Subcutaneous abdominal adipose tissue (tissue), 5 donors: ENCODE results near the gene NDUFV2.

Source experiments
- H3K27ac ChIP-seq: one replicate; pipeline ENCODE4 v1.7.0; 2013; ENCODE audit warnings: low read depth, mild to moderate bottlenecking, inconsistent platforms, low read length, moderate library complexity
- H3K27me3 ChIP-seq, 5 donors: one replicate each; pipeline ENCODE4 v1.7.0; 2013; ENCODE audit warnings: low read length in 5 of 5, inconsistent platforms in 1 of 5; ENCODE audit not compliant: control insufficient read depth in 5 of 5, insufficient read depth in 4 of 5
- H3K36me3 ChIP-seq, 5 donors: one replicate each; pipeline ENCODE4 v1.7.0; 2013; ENCODE audit warnings: low read length in 5 of 5; ENCODE audit not compliant: control insufficient read depth in 5 of 5, insufficient read depth in 5 of 5
- H3K4me1 ChIP-seq, 5 donors: one replicate each; pipeline ENCODE4 v1.7.0; 2013; ENCODE audit warnings: low read length in 5 of 5, mild to moderate bottlenecking in 3 of 5, moderate library complexity in 1 of 5; ENCODE audit not compliant: control insufficient read depth in 5 of 5, insufficient read depth in 5 of 5
- H3K4me3 ChIP-seq, 5 donors: one replicate each; pipeline ENCODE4 v1.7.0; 2013; ENCODE audit warnings: low read length in 5 of 5, low read depth in 1 of 5
- H3K9ac ChIP-seq, 5 donors: one replicate each; pipeline ENCODE4 v1.7.0; 2013; ENCODE audit warnings: low read length in 5 of 5, mild to moderate bottlenecking in 4 of 5, moderate library complexity in 3 of 5
- H3K9me3 ChIP-seq, 5 donors: one replicate each; pipeline ENCODE4 v1.7.0; 2013; ENCODE audit warnings: low read length in 5 of 5; ENCODE audit not compliant: control insufficient read depth in 5 of 5
- donor health status: healthy.
- donor health status: healthy.
- donor health status: healthy.
- donor health status: healthy.
- donor health status: healthy.

Gene NDUFV2

DNA sequence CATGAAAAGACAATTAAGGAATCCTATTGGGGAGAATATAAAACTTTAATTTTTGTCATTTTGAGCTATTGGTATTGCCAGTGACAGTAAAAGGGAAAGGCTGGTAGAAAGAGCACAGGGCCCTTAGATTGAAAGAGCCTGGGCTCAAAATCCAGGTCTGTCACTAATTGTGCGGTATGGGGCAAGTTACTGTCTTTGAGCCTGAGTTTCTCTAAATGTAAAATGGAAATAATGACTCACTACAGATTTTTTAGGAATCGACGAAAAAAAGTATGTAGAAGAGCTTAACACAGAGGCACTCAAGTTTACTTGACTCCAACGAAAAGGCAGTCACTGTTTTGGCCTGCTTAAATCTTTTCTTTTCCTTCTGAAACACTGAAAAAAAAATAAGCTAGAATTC lies 7.0 kb downstream of the NDUFV2 start:
- H3K27ac ChIP-seq = peak overlapping the region; percentile 68
- H3K9me3 ChIP-seq = no peaks in the 10 kb centered on the region
- no peak overlapping the region for H3K4me3 ChIP-seq
- peaks cover 4 to 76% (median 62%) of the 10 kb centered on the region in 5 donors for H3K4me1 ChIP-seq
- H3K27me3 ChIP-seq = no peaks in the 10 kb centered on the region
- H3K36me3 ChIP-seq = no peaks in the 10 kb centered on the region
- peak overlapping the region in 2 of 5 donors; percentile 32 to 35 for H3K9ac ChIP-seq

- H3K9ac ChIP-seq = peak overlapping the region in 2 of 5 donors; percentile 35 to 52
- H3K9me3 ChIP-seq = no peaks in the 10 kb centered on the region
- peak overlapping the region; percentile 46 for H3K27ac ChIP-seq
- no peak overlapping the region for H3K4me3 ChIP-seq
- H3K4me1 ChIP-seq = peaks cover 0 to 55% (median 48%) of the 10 kb centered on the region in 5 donors
- no peaks in the 10 kb centered on the region for H3K27me3 ChIP-seq
- H3K36me3 ChIP-seq = no peaks in the 10 kb centered on the region
Measured at GRCh38 chr18:9113468-9114149, 11.1 kb downstream of the NDUFV2 start.

DNA sequence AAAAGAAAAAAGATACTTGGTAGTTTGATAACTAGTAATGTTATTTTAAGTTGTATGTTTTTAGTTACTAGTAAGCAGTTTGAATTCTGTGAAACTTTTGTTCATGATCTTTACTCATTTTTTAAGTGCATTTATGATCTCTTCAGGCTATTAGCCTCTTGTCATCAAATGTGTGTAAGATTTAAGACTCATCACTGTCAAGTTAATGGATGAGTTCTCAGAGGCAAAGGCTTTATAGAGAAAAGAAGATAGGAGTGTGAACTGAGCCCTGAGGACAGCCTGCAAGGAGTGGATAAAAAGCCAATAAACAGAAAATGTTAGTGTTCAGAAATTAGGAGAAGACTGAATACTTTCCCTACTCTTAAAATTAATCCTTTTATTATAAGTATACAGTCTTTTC lies 13.5 kb downstream of the NDUFV2 start:
- H3K9ac ChIP-seq = no peak overlapping the region
- no peaks in the 10 kb centered on the region for H3K27me3 ChIP-seq
- peak overlapping the region; percentile 82 for H3K27ac ChIP-seq
- peaks cover 0 to 10% (median 4%) of the 10 kb centered on the region in 5 donors for H3K36me3 ChIP-seq
- H3K4me1 ChIP-seq = peaks cover 0 to 40% (median 33%) of the 10 kb centered on the region in 5 donors
- H3K4me3 ChIP-seq = no peak overlapping the region
- H3K9me3 ChIP-seq = no peaks in the 10 kb centered on the region

DNA sequence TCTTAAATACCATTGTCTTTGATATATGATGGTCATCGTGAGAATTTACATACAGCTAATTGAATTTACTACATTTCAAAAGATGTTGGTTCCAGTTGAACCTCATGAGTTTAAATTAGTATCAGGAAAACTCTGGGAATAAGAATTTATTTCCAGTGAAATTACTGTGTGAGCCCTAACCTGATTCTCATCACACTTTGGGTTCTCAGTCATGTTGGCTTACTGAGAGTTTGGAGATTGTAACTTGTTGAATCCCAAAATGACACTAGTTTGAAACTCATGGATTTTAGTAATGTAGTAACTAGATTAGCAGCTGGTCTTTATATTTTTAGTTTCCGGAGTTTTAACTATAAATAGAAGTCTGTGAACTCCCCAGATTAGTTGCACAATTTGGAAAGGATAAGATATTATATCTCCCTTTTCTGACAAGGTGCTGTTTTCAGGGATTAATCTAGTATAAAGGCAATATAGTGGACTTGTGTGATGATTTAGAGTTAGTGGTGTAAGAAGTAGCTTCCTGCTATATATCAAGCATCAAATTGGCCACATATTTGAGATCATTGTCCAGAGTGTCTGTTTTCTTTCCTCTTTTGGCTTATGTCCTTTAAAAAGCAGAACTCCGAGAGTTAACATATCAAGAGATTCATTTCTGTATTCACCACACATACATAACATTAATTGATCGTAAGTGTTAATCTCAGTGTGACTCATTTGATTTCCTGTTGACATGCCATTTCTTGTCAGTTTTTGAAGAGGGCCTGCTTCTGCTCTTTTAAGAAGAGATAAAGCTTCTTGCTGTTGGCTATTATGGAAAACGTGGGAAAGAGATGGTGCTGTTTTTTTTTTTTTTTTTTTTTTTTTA lies 15.7 kb downstream of the NDUFV2 start:
- peaks cover 0 to 21% (median 6%) of the 10 kb centered on the region in 5 donors for H3K36me3 ChIP-seq
- no peaks in the 10 kb centered on the region for H3K27me3 ChIP-seq
- H3K27ac ChIP-seq = peak overlapping the region; percentile 82
- H3K4me3 ChIP-seq = no peak overlapping the region
- no peaks in the 10 kb centered on the region for H3K9me3 ChIP-seq
- H3K4me1 ChIP-seq = peaks cover 0 to 35% (median 29%) of the 10 kb centered on the region in 5 donors
- H3K9ac ChIP-seq = peak overlapping the region in 1 of 5 donors; percentile 40

DNA sequence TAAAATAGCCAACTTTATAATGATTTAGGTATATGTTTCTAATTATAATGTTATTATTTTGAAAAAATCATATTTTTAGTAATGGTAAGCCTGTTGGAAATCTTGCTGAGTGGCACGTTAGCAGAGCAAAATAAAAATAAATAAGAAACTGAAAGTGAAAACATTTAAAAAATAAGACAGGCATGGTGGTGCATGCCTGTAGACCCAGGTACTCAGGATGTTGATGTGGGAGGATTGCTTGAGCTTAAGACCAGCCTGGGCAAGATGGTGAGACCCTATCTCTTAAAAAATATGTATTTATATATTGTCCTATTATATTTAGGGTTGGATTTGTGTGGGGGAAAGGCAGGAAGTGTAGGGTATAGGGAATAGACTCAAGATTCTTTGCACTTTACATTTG lies 18.3 kb downstream of the NDUFV2 start:
- Histone ChIP-seq H3K27me3 (no peaks in the 10 kb centered on the region), H3K9me3 (no peaks in the 10 kb centered on the region), H3K9ac (no peak overlapping the region), H3K27ac (no peak overlapping the region), H3K36me3 (peaks cover 7 to 21% (median 13%) of the 10 kb centered on the region in 5 donors), H3K4me3 (no peak overlapping the region), H3K4me1 (peaks cover 0 to 29% (median 20%) of the 10 kb centered on the region in 5 donors)

- no peaks in the 10 kb centered on the region for H3K27me3 ChIP-seq
- no peak overlapping the region for H3K4me3 ChIP-seq
- peaks cover 0 to 8% (median 1%) of the 10 kb centered on the region in 5 donors for H3K4me1 ChIP-seq
- H3K27ac ChIP-seq = no peak overlapping the region
- peaks cover 22 to 44% (median 32%) of the 10 kb centered on the region in 5 donors for H3K36me3 ChIP-seq
- no peak overlapping the region for H3K9ac ChIP-seq
- no peaks in the 10 kb centered on the region for H3K9me3 ChIP-seq
Measured at GRCh38 chr18:9123520-9123919, 21.0 kb downstream of the NDUFV2 start.

- Histone ChIP-seq H3K36me3 (peaks cover 34 to 52% (median 39%) of the 10 kb centered on the region in 5 donors), H3K4me3 (no peak overlapping the region), H3K9me3 (no peaks in the 10 kb centered on the region), H3K9ac (no peak overlapping the region), H3K4me1 (peaks cover 0 to 3% (median 0%) of the 10 kb centered on the region in 5 donors), H3K27me3 (no peaks in the 10 kb centered on the region), H3K27ac (no peak overlapping the region)
Measured at GRCh38 chr18:9124824-9125223, 22.3 kb downstream of the NDUFV2 start.

DNA sequence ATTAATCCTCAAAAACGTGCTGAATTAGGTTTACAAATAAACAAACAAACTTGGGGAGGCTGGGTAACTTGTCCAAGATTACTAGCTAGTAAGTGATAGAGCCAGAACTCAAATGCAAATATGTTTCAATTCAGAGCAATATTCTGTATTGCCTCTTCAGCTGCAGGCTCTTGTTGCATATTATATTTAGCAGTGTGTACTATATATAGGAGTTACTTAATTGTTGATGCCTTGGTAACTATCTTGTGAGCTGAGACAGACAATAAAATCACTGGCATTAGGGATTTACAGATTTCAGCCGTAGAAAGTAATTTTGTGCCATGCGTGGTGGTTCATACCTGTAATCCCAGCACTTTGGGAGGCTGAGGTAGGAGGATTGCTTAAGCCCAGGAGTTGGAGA lies 23.8 kb downstream of the NDUFV2 start:
- Histone ChIP-seq H3K27me3 (no peaks in the 10 kb centered on the region), H3K36me3 (peaks cover 38 to 52% (median 42%) of the 10 kb centered on the region in 5 donors), H3K4me1 (peaks cover 0 to 4% (median 0%) of the 10 kb centered on the region in 5 donors), H3K9me3 (no peaks in the 10 kb centered on the region), H3K27ac (no peak overlapping the region), H3K9ac (no peak overlapping the region), H3K4me3 (no peak overlapping the region)

- H3K4me1 ChIP-seq = peaks cover 0 to 4% (median under 1%) of the 10 kb centered on the region in 5 donors
- H3K27me3 ChIP-seq = no peaks in the 10 kb centered on the region
- H3K4me3 ChIP-seq = no peak overlapping the region
- no peaks in the 10 kb centered on the region for H3K9me3 ChIP-seq
- peak overlapping the region in 1 of 5 donors; percentile 6 for H3K9ac ChIP-seq
- H3K27ac ChIP-seq = peak overlapping the region; percentile 17
- peaks cover 39 to 57% (median 47%) of the 10 kb centered on the region in 5 donors for H3K36me3 ChIP-seq
Measured at GRCh38 chr18:9130195-9130594, 27.7 kb downstream of the NDUFV2 start.

- Histone ChIP-seq H3K4me1 (peaks cover 0 to 9% (median 6%) of the 10 kb centered on the region in 5 donors), H3K9ac (no peak overlapping the region), H3K27me3 (no peaks in the 10 kb centered on the region), H3K9me3 (no peaks in the 10 kb centered on the region), H3K27ac (peak overlapping the region; percentile 62), H3K4me3 (no peak overlapping the region), H3K36me3 (peaks cover 39 to 57% (median 46%) of the 10 kb centered on the region in 5 donors)
Measured at GRCh38 chr18:9130806-9131205, 28.3 kb downstream of the NDUFV2 start.
